K562 (cell line): ENCODE results near the gene BBX. TPM values are rescaled to one million over a fixed set of nuclear protein-coding genes. Genes with fewer than 3 reads are reported as not detected.

Source experiments
- ZBTB40 ChIP-seq, 2 experiments: fragments of 450-650 bp in 1 of 2; sonication (generic) in 1 of 2; formaldehyde crosslinking in 1 of 2; IDR thresholded peaks; 2 replicates each; pipeline versions ENCODE4 v1.7.1 to v1.9.0; 2016 to 2022; ENCODE audit warnings: inconsistent platforms in 1 of 2, mild to moderate bottlenecking in 1 of 2, missing genetic modification reagents in 1 of 2
- polyA plus RNA-seq, 8 experiments: library from polyadenylated mRNA; depleted of rRNA in 4 of 8; stranded (reverse) in 5 of 8; unstranded in 3 of 8; fragments of >200 nt; fragmentation: Nextera tagmentation in 2 of 8; fragmentation: Illumina TruSeq in 1 of 8; extraction: Ambion mirVana in 2 of 8; extraction: Trizol in 1 of 8; gene quantifications; 2 replicates each; pipeline versions ENCODE4 v1.2.1 to v1.2.3, GENCODE V29; 2011 to 2014; ENCODE audit warnings: inconsistent platforms in 1 of 8, missing spikeins in 1 of 8
- total RNA-seq, 7 experiments: library from RNA; depleted of rRNA in 6 of 7; stranded (reverse); fragments of >200 nt in 6 of 7; fragmentation: Illumina TruSeq in 2 of 7; extraction: Trizol in 2 of 7; gene quantifications; 2 replicates each; pipeline versions ENCODE4 v1.2.1 to v1.2.3, GENCODE V29; 2011 to 2021; ENCODE audit warnings: low replicate concordance in 1 of 7

BBX gene
- total and polyA plus RNA-seq, 9 of the 15 experiments (the other 6 are each of a cell fraction or from before 2014, with no cell fraction given), result 4.9 to 19.5 (median 11.8) TPM

DNA sequence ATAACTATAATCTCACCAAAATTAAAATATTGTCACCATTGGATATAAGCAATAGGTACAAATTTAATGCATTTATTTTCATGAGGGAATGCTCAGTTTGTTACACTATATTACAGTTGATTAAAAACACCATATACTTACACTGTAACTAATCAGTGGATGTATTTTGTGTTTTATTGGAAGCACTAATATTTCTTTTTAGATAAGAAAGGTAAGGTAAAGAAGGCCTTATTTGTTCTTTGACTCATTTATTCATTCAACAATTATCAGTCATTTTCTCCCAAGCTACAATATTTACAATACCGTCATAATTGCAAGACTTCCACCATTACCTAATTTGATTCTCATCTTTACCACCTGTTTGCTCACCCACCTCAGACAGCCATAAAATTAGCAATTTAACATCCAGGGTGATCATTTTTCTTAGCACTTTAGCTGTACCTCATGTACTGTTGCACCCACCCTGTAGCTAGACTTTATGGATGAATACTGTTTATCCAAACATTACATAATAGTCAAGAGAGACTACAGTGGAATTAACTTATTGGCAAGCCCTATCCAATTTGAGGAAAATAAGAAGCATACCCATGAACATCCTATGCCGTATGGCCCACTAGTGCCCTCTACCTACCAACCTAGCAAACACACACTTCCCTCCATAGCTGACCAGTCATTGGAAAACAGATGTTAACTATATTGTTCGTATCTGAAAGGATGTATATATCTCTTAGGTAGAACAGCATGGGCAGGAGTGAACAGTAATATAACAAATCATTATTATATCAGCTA is 229.6 kb downstream of the BBX start (continued):
- TF ChIP-seq ZBTB40 (IDR thresholded peaks at IDR 0.05), result no peak
- no peak for TF ChIP-seq ZBTB40 (CRISPR knock-in tag; IDR thresholded peaks at IDR 0.05)
